Measurements from ENCODE around the gene IGIP.

Gene IGIP

GRCh38 chr5:140142856-140143255, 17.1 kb downstream of the IGIP start:
- no peak overlapping the region for H3K27ac ChIP-seq (ENCODE audit: low read depth, low read length)
- H3K9me3 ChIP-seq (ENCODE audit: control insufficient read depth, insufficient read depth, low read length) = no peaks in the 10 kb centered on the region
- no peak for TF ChIP-seq EZH2phosphoT487 (IDR thresholded peaks at IDR 0.05; ENCODE audit: borderline replicate concordance, low read length)
- TF ChIP-seq CTCF (IDR thresholded peaks at IDR 0.05; ENCODE audit: low read depth, low read length, poor library complexity, severe bottlenecking) = no peak
- no peaks in the 10 kb centered on the region for H3K79me2 ChIP-seq (ENCODE audit: control insufficient read depth, low read length)
- no peaks in the 10 kb centered on the region for H3K9me2 ChIP-seq (replicated peaks; ENCODE audit: control insufficient read depth, low read length)
- peaks cover 8% of the 10 kb centered on the region; the same call in 1 of the 2 replicates for H3K4me1 ChIP-seq (ENCODE audit: control insufficient read depth, low read length)
- H3K27me3 ChIP-seq (ENCODE audit: control insufficient read depth, low read length) = peaks cover 26% of the 10 kb centered on the region
- no peak overlapping the region for H3K4me2 ChIP-seq (ENCODE audit: low read length)
- no peaks in the 10 kb centered on the region for H3F3A ChIP-seq (ENCODE audit: control insufficient read depth, insufficient read depth)
- H3K4me3 ChIP-seq (ENCODE audit: low read length) = no peak overlapping the region
- H4K20me1 ChIP-seq (ENCODE audit: control insufficient read depth, insufficient read depth, low read depth, low read length) = 0 out of 2 replicates have a peak, but pooled peaks cover 19% of the 10 kb centered on the region
- H3K36me3 ChIP-seq (ENCODE audit: control insufficient read depth, low read length) = no peaks in the 10 kb centered on the region

- H4K20me1 ChIP-seq (ENCODE audit: control insufficient read depth, insufficient read depth, low read depth, low read length) = 0 out of 2 replicates have a peak, but pooled peaks cover 19% of the 10 kb centered on the region
- no peaks in the 10 kb centered on the region for H3K79me2 ChIP-seq (ENCODE audit: control insufficient read depth, low read length)
- H3K4me3 ChIP-seq (ENCODE audit: low read length) = no peak overlapping the region
Measured at GRCh38 chr5:140143521-140144258, 18.0 kb downstream of the IGIP start.

GRCh38 chr5:140145256-140145655, 19.5 kb downstream of the IGIP start:
- Histone ChIP-seq H3K4me2 (ENCODE audit: low read length) (no peak overlapping the region), H3K4me1 (ENCODE audit: control insufficient read depth, low read length) (peaks cover 8% of the 10 kb centered on the region; the same call in 1 of the 2 replicates), H3K9me2 (replicated peaks; ENCODE audit: control insufficient read depth, low read length) (no peaks in the 10 kb centered on the region), H3K4me3 (ENCODE audit: low read length) (no peak overlapping the region), H3K27ac (ENCODE audit: low read depth, low read length) (no peak overlapping the region), H3F3A (ENCODE audit: control insufficient read depth, insufficient read depth) (no peaks in the 10 kb centered on the region), H3K27me3 (ENCODE audit: control insufficient read depth, low read length) (peaks cover 28% of the 10 kb centered on the region), H3K79me2 (ENCODE audit: control insufficient read depth, low read length) (no peaks in the 10 kb centered on the region), H3K9me3 (ENCODE audit: control insufficient read depth, insufficient read depth, low read length) (no peaks in the 10 kb centered on the region), H4K20me1 (ENCODE audit: control insufficient read depth, insufficient read depth, low read depth, low read length) (peaks cover 19% of the 10 kb centered on the region; the same call in 1 of the 2 replicates), H3K36me3 (ENCODE audit: control insufficient read depth, low read length) (no peaks in the 10 kb centered on the region)
- TF ChIP-seq CTCF (IDR thresholded peaks at IDR 0.05; ENCODE audit: low read depth, low read length, poor library complexity, severe bottlenecking) (no peak), EZH2phosphoT487 (IDR thresholded peaks at IDR 0.05; ENCODE audit: borderline replicate concordance, low read length) (no peak)

More at GRCh38 chr5:140143521-140144258, 18.0 kb downstream of the IGIP start:
- Histone ChIP-seq H3K4me2 (ENCODE audit: low read length) (no peak overlapping the region), H3F3A (ENCODE audit: control insufficient read depth, insufficient read depth) (no peaks in the 10 kb centered on the region), H3K4me1 (ENCODE audit: control insufficient read depth, low read length) (peaks cover 8% of the 10 kb centered on the region; the same call in 1 of the 2 replicates), H3K9me2 (replicated peaks; ENCODE audit: control insufficient read depth, low read length) (no peaks in the 10 kb centered on the region), H3K36me3 (ENCODE audit: control insufficient read depth, low read length) (no peaks in the 10 kb centered on the region), H3K9me3 (ENCODE audit: control insufficient read depth, insufficient read depth, low read length) (no peaks in the 10 kb centered on the region), H3K27me3 (ENCODE audit: control insufficient read depth, low read length) (peaks cover 28% of the 10 kb centered on the region), H3K27ac (ENCODE audit: low read depth, low read length) (no peak overlapping the region)
- TF ChIP-seq CTCF (IDR thresholded peaks at IDR 0.05; ENCODE audit: low read depth, low read length, poor library complexity, severe bottlenecking) (no peak), EZH2phosphoT487 (IDR thresholded peaks at IDR 0.05; ENCODE audit: borderline replicate concordance, low read length) (no peak)

Measured in DOHH2 (cell line).